GM19452 (cell line): ENCODE data around the gene RTN4IP1.

Experiments used
- ATAC-seq: cut with Tn5 transposase; IDR thresholded peaks from one replicate; pipeline ENCODE4 v1.9.1; 2021; ENCODE audit not compliant: unreplicated experiment

RTN4IP1 gene

DNA sequence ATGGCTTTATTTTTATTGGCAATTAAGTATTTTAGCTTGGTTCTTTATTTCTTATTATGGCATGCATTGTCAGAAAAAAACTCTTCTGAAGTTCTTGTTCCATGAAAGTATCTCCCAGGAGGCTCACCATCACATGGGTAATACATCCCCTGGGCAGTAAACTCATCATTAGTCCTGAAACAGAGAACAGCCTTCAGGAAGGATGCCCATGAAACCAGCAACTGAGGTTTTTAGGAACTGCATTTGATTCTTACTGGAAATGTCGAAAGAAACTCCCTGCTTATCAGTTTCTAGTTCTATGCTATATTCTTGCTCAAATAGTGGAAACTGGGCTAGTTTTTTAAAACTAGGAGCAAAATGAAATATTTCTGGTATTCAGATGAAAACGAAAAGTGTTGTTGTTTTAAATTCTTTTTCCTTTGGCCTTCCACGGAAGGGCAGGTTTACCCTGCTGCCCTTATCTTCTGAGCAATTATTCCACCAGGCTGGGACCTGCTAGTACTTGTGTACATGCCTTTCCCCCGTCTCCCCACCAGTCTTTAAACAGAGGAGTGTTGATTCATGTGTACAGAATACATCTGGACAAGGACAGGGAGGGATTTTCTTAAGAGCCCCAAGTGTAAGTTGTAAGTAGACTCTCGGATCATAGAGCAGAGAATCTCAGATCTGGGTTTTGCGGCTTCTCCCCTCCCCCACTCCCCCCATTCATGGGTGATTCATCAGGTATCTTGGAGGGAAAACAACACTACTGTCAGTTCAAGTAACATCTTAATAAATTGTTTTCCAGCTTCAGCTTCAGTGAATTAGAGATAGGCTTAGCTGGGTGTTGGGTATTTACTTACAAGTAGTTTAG, 81.5 kb downstream of the RTN4IP1 start:
- no peak for ATAC-seq

DNA sequence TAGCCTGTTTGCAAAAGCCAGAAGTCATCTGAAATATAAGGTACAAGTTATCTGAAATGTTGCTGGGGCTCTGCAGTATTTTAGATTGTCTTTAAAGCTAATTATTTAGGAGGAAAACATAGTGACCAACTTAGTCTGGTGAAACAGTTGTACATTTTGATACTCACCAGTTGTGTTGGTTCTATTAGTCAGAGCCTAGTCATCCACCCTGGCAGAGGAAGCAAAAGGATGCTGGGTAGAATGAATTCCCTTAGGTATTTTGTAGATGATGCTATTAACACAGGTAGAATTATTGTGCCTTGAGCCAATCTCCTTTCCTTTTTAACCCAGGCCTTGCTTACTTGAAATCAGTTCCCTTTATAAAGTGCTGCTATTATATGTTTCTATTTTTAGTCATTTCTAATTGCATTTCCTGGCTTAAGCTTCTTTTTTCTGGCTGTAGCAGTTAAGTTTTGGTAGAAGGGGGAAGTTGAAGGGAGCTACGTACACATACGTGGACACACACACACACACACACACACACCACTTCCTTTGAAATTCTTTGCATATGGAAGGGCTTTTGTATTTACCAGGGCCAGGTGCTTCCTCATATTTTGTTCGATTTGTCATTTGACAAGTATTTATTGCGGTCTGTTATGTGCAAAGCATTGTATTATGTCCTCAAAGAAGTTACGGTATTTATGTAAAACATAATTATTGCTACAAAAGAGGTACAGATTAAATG, 82.4 kb downstream of the RTN4IP1 start:
- ATAC-seq, result no peak

DNA sequence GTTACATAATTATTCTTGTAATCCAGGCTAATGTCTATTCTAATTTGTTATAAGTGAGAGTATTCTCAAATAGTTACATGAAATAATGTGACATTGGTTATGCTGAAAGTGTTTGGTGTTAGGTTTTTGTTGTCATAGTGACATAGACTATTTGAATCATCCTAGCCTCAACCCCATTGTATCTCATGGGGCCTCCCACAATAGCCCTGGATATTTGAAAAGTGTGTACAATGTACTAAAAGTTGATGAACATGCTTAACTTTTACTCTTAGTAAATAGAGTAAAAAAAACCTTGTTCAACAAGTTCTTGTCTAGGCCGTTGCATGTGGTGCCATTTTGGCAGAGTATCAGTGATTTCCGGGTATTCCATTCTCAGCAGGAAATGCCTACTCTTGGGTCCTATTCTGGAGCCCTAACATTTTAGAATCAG, 83.0 kb downstream of the RTN4IP1 start:
- ATAC-seq, result no peak

DNA sequence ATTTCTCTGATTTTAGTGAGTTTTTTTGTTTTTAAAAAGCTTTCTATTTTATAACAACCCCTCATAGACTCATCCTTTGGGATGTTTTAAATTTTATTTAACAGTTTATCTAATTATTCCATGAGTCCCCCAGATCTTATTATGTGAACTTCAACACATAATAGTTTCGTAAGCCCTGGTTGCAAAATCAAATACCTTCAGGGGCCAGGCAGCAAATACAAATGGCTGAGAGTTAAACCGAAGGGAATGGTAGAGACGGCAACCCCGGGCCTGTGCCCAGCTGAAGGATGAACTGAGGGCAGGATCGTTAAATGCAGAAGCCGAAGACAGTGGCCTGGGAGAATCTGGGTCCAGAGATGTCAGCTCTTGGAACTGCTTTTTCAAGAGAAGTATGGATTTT, 88.4 kb downstream of the RTN4IP1 start:
- ATAC-seq, result no peak

DNA sequence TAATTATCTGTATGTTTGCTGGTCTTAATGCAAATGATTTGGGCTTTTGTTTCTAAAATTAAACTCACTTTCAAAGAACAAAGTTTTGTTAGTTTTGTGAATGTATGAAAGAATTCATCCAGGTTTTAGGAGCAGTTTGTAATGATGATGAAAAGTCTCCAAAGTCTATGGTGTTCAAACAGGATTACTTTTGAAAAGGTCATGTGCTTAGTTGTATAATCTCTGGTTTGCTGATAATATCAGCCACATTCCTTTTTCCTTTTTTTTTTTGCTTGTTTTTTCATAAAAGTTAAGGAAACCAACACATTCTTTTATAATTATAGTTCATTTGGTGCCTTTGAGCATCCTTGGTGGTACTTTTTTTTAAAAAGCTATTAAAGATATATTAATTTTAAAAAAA, 88.9 kb downstream of the RTN4IP1 start:
- no peak for ATAC-seq

DNA sequence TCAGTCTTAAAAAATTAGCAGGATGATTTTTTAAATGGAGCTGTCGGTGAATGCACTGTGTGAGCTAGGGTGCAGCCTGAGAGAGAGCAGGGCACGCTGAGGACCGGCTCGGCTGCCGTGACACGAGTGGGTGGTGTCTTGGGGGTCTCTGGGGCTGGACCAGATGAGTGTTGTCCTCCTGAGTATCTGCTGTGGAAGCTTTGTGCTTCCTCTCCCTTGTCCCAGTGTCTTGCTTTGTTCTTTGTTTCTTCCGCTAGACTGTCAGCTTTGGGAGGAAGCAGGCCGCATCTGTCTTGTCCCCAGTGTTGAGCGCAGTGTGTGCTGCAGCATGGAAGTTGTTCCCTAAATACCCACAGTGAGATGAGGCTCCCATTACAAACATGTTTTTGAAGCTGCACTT, 89.4 kb downstream of the RTN4IP1 start:
- ATAC-seq, result no peak

DNA sequence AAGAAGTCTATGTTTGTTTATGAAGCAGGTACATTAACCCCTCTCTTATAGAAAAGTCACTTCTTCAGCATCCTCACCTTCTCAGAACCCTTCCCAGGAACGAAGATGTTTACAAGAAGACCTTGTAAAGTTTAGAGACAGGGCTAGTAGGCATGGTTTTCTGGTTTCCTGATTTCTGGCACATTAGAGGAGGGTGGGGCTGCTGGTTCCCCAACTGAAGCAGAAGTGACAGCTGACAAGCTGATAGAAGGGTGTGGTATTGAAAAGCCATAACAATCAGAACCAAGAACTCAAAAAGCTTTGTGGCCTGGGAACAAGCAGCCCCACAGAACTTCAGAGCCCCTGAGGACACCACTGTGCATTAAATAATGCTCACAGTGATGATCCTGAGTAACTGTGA, 91.2 kb downstream of the RTN4IP1 start:
- no peak for ATAC-seq

DNA sequence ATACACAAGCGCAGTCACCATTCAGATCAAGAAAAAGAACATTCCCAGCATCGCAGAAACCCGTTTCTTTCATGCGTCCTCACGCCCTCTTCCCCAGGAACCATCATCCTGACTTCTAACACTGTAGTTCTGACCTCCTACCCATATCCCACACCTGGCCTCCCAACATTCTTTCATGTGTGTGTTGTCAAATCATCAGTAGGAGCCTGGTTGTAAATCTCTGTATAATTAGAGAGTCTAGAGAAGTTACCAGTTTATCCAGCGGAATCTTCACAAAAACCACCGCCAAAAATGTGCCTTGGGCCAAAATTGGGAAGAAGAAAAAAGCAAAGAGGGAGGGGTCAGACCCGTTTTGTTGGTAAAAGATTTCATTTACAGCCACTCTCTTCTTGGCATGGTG, 91.6 kb downstream of the RTN4IP1 start:
- no peak for ATAC-seq

DNA sequence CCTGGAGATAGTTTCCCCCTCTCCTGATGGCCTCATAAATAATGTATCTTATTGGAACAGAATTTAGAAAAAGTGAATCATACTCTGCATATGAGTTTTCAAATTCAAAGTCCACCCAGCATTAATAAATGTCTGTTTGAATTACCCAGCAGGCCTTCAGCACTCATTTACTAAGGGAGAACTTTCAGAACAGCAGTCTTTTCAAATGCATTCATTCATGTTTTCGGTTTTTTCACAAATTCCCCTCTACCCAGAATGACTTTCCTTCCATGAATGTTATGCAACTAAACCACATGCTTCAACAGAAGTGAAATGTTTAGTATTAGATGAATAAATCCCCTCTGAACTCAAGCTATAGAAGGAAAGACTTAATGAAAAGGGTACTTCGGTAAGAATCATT, 92.4 kb downstream of the RTN4IP1 start:
- no peak for ATAC-seq

DNA sequence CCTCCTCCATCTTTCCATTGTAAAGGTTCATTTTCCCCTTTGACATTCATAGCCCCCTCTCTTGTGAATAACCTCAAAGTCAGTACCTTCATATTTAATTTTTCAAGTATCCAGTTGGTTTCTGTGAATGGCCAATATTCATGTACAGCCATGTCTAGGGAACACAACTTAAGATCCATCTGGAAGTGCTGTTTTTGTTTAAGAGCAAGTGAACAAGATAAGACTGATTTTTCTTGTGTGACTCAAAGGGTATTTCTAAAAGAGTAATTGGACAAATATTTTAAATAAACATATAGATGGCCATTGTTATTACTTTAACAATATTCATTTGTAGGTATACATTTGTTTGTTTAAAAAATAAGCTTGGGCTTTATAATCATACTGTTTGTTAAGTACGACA, 92.9 kb downstream of the RTN4IP1 start:
- ATAC-seq, result no peak

DNA sequence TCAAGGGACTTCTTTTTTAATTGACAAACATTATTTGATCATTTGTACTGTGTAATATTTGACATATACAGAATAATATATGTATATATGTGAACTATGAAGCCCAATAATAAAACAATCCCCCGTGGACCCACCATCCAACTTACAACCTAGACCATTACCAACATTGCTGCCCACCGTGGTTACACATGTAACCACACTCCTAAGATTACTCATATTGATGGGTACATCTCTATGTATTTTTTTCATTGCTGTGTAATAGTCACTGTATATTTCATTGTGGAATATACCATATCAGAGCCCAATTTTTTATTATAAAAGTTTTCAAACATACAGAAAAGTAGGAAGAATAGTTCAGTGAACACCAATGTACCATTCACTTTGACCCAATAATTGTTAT, 94.3 kb downstream of the RTN4IP1 start:
- ATAC-seq, result no peak

DNA sequence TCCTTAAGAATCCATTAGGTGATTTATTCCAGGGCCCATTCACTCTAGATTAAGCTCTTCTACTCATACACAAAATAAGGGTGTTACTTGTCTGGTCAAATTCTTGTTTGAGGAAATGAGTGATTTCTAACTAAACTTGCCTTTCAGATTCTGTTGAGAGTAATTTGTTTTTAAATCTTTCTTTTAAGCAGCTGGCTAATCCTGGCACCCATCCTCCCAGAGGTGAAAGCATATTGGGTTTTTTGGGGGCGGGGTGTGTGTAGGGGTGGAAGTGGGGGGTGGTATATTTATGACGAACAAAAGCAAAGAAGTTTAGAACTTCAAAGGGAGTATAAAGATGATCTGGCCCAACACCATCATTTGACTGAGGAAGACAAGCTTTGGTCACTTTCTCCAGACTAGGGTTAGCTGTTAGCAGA, 94.7 kb downstream of the RTN4IP1 start:
- no peak for ATAC-seq

DNA sequence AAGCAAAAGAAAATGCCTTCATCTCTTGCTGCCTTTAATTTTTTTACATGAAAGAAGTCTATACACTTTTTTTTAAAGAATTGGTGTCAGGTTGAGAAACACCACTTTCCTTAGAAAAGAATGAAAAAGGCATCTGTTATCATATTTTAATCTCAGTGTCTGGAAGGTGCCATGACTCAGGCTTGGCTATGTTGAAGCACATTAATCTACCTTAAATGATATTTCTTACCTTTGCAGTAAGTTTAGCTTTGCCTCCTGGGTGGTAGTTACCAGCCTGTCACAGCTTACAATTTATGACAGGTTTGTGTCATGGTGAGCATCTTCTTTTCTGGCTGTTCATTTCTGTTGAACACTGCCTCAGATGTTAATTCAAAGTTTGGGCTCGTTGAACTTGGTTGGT, 95.3 kb downstream of the RTN4IP1 start:
- no peak for ATAC-seq

DNA sequence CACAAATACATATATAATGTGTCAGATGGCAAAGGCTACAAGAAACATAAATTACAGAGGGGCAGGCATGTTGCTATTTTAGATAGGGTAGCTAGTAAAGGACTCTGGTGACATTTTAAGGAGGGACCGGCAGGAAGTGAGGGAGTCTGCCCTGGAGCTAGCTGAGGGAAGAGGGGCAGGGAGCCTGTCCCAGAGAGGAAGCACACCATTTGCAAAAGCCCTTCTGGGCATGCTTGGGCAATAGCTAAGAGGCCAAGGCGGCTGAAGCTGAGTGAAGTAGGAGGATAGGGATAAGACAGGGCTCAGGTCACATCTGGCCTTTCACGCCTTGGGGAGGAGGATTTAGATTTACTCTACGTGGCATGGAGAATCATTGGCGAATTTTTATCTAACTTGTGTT, 96.2 kb downstream of the RTN4IP1 start:
- ATAC-seq, result no peak

DNA sequence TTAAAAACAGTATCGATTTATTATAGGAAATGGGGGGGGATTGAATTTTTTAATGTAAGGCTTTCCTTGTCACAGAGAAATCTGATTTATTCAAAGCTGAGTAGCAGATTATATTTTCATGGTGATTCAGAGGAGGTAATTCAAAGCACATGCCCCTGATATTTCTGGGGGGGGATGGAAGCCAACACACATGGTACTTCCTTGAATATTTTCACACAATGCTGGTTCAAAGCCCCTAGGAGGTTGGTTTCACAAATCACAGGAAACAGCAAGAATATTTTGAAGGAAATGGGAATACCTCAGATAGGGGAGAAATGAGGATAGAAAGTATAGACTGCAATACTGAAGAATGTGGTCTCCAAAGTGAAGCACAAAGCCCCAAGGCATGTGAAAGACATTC, 98.8 kb downstream of the RTN4IP1 start:
- ATAC-seq, result no peak

DNA sequence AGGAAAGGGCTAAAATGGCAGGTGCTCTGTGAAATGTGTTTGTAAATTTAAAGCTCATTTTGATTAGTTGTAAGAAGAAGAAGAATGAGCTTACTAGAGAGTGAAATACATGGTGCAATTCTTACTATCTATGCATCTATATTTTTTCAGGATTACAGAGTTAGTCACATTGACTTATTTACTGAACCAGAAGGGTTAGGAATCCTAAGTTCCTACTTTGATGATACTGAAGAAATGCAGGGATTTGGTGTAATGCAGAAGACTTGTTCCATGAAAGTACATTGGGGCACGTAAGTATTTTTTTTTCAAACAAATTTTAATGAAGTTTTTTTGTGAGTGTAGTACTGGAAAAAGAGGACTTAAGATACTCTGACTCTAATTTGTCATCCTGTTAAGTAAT, 99.3 kb downstream of the RTN4IP1 start:
- ATAC-seq, result no peak

DNA sequence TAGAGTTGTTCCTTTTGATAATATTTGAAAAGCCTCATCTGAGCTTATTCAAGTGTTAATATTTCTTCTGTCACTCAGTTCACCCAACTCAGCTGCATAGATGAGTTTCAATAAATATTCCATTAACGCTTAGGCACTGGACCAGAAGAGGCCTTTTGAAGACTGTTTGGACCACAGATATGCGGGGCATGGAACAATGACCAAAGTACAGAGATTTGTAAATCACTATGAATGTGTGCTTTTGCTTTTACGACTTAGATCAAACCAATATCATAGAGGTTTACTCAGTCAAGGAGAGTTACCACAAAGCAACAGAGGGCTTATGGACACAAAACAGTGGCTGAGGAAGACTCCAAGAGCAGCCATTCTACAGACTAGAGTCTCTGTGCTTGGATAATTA, 99.9 kb downstream of the RTN4IP1 start:
- ATAC-seq, result no peak

DNA sequence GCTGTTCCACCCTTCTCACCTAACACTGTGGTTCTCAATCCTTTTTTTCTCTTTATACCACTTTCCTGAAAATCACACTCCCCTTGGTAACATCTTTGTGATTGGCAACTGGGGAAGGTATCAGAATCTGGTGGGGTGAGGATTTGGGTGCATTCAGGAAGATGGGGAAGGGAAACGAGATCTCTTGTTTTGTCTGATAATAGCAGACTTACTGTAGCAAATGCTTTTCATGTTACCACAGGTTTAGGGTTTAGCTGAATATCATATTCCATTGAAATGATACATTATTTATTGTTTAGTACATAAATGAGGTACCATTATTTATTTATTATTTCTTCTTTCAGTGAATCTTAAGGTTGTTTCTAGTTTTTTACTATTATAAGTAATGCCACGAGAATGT, 100.8 kb downstream of the RTN4IP1 start:
- ATAC-seq, result no peak

DNA sequence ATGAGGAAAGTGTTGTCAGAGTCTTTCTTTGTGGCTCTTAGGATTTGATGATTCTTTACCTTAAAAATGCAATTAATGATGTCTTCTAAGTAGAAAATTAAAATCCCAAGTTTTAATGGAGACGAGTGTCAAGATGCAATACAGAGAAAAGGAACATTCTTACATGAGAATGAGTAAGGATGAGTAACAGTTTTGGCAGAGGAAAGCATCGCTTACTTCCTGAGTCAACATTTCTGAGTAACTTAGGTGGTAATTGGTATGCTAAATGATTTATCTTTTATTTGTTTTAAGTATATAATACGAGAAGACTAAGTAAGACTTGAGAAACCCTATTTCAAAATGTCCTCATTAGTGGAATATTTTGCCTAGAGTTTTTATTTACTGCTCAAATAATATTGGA, 101.3 kb downstream of the RTN4IP1 start:
- no peak for ATAC-seq

DNA sequence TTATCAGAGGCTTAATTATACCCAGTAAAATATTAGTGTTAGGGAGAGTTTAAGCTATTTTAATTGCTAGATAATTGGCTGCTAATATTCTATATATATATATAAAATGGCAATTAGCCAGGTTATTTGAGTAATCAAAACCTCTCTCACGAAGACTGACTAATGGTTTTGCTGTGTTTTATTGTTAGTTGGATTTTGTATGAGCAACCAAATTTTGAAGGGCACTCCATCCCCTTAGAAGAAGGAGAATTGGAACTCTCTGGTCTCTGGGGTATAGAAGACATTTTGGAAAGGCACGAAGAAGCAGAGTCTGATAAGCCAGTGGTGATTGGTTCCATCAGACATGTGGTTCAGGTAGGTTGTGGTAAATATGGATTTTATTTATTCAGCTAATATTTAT, 102.2 kb downstream of the RTN4IP1 start:
- no peak for ATAC-seq

DNA sequence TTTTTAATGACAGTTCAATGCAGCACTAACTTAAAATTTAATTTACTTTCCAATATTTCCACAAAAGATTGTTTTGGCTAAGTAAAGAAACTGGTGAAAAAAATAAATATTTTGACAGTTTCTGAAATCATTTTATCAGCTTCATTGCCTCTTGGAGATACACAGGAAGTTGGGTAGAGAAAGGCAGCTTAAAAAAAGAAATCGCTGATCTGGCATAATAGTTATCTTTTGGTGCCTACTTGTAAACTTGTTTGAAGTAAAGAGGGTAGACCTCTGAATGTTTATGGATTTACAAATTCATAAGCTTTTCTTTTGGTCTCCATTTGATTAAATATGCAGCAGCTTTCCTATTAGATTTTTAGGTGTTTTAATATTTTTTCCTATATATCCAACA, 103.4 kb downstream of the RTN4IP1 start:
- no peak for ATAC-seq

DNA sequence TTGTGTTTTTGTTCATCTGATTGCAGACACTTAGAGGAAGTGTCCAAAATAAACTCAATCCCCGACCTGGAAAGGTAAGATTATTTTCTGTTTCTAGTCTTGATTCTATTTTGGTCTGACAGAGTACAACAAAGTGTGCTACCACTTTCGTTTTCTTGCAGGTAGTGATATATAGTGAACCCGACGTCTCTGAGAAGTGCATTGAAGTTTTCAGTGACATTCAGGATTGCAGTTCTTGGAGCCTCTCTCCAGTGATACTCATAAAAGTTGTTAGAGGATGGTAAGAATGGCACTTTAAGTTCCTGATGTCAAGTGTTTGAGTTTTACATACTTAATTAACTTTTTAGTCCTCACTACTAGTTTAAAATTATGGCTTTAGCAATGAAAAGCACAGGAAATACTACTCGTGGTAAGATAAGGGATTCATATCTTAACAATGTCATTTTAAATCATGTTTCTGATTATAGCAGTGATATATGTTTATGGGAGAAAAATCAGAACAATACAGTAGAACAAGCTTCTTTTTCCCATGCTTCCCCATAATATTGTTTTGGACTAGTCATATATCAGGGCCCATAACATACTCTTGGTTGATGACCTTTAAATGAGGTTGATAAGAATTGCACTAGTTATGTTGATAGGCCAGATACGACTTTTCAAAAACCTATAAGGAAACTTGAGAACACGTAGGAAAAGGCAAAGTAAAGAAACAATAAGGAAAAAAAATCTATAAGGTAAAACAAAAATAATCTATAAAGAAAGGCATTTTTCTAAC, 104.0 kb downstream of the RTN4IP1 start:
- peak; percentile 40 for ATAC-seq
